T1000 (cell line): ENCODE measurements around the gene ZNF341.
A peak's percentile ranks its signal among the peaks of the same experiment; 100 is the strongest.

Experiments used
- DNase-seq: peaks from one replicate; lab custom pipeline; 2025; ENCODE audit warnings: mixed read lengths; lab: John Stamatoyannopoulos, UW

The ZNF341 gene

GRCh38 chr20:33796263-33796906, 64.6 kb downstream of the ZNF341 start:
- DNase-seq, result no peak

DNA sequence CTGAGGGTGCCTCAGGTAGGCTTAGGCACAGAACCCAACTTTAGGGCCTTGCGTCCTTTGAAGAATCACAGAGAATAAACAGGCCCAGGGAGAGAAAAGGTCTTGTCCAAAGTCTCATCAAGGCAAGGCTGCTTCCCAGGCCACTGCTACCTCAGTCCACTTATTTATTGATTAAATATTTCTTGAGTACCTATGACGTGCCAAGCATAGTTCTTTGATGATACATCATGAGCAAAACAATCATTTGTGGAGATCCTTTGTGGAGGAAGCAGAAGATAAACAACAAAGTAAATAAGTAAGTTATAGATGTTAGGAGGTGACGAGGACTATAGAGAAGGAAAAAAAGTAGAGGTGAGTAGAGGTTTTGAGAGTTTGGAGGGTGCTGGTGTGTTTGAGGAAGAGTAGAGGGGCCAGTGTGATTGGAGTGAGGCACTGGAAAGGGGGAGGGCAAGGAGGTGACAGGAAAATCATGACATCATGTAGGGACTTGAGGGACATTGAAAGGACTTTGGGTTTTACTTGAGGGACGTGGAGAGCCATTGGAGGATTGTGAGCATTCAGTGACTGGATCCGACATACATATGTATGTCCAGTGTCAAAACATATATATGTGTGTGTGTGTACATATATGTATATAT, 65.2 kb downstream of the ZNF341 start:
- no peak for DNase-seq

GRCh38 chr20:33798444-33798843, 66.6 kb downstream of the ZNF341 start:
- DNase-seq, result no peak

DNA sequence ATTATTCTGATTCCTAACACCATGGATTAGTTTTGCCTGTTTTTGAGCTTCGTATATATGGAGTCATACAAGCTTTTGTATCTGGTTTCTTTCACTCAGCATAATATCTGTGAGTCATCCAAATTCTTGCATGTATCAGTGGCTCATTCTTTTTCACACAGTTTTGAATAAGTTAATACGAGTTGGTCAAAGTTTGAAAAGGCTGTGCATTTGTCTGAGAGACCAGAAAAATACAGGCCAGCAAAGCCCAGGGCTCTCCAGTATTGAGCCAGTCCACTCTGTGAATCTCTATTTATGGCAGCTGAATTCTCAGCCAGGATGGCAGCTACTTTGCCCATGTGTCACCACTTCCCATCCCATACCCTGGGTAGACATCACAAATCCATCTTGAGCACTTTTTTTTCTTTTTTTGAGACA, 72.1 kb downstream of the ZNF341 start:
- DNase-seq, result no peak

DNA sequence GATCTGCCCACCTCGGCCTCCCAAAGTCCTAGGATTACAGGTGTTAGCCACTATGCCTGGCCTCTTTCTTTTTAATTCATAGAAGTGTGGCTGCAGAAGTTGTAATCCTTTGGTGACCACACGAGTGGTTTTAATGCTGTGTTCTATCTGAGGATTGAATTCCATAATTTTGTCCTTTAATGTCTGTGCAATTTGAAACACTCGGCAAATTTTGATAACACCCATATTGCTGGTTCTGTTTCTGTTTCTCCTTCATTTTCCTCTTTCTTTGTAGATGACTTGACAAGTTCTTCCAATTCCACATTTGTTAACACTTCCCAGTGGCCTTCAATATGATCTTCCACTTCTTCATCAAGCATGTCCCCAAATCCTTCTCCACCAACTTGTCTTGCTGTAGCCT, 76.6 kb downstream of the ZNF341 start:
- no peak for DNase-seq

GRCh38 chr20:33810259-33810658, 78.5 kb downstream of the ZNF341 start:
- DNase-seq, result no peak

DNA sequence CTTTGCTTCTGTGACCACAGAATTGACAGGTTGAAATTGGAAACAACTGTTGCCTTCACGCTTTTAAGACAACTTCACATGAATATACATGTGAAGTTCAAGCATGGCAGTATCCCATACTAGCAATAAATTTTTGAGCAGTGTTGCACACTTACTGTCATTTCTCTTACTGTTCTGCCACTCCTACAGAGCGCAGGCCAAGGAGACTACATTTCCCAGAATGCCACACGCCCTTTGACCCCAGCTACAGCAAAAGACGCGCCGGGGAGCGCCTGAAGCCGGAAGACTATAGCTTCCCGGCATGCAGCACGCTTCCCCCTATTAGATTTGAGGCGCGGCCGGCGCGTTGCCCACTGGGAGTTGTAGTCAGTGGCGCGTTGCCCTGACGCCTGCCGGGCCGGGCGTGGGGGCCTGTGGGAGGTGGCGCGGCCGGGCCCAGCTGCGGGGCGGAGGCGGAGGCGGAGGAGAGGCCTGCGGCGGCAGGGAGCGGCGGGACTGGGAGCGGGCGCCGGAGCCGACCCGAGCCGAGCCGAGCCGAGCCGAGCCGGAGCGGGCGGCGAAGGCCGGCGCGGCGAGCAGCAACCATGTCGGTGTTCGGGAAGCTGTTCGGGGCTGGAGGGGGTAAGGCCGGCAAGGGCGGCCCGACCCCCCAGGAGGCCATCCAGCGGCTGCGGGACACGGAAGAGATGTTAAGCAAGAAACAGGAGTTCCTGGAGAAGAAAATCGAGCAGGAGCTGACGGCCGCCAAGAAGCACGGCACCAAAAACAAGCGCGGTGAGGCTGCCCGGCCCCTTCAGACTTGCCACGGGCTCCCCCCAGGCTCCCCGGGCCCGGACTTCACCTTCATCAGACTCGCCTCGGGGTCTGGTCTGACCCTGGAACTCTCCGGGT, 79.3 kb downstream of the ZNF341 start, which contains the start of gene CHMP4B:
TSS of gene CHMP4B (plus strand) at position 464 of the 891 bp plus-strand sequence. CDS start at position 585, 121 bp downstream.
- DNase-seq, result peak; percentile 99

GRCh38 chr20:33811776-33812151, 80.0 kb downstream of the ZNF341 start:
- no peak for DNase-seq

DNA sequence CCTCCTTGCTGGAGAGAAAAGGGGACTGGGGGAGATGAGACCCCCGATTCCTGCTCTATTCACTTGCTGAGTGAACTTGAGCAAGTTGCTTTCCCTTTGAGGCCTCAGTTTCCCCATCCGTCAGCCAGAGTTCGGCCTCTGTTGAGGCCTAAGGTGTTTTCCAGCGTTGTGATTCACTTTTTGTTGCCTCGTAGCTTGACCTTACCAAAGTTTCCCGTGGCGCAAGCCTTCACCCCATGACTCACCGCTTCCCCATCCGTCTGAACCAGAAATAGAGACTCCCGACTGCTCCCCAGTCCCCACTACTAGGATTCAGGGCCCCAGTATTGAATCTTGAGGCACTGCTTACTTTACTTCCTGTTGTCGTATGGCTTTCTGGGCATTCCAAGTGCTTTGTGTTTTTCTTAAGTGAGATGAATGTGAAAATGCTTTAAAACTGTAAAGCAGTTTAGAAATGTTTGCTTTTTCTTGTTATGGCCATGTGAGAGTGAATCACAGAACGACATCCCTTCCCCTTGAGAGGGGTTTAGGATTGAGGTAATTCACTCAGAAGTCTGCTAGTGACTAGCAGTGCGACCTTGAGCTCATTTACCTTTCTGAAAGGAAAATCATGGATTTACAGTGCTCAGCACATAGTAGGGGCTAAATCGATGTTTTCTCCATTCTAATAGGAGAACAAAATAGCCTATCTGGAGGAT, 80.5 kb downstream of the ZNF341 start:
- DNase-seq, result peak; percentile 36

DNA sequence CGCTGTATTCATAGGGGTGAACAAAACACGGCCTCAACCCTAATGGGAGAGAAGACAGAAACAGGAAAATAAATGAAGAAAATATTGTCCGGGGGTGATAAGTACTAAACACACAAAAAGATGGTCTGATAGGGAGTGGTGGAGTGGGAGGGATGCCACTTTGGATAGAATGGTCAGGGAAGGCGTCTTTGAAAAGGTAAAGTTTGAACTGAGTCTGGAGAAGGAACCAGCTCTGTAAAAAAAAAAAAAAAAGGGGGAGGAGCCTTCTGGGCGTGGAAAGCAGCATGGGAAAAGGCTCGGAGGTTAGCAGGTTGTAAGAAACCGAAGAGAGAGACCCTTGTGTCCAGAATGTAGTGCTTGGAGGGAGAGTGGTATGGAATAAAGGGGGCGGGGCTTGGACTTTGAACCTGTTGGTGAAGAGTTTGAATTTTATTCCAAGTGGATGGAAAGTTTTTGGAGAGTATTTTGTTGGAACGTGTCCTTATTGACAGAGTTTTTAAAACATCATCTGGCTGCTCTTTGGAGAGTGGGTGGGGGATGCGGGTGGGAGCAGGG, 81.2 kb downstream of the ZNF341 start:
- no peak for DNase-seq

DNA sequence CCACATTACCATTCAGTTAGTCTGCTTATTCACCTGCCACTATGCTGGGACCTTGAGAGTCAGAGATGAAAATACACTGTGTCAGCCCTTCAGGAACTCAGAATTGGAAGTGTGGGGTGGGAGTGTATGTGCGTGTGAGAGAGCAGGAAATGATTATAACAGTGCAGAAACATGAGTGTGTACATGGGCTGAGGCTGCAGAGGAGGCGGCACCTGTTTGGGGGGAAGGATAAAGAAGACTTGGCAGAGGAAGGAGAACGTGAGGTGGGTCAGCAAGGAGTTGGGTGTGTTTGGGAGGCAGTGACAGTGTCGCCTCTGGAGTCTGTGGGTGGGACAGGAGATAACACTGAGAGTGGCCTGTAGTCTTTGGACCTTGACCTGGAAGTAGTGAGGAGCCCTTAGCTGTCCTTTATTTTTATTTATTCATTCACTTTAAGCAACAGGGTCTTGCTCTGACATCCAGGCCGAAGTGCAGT, 82.5 kb downstream of the ZNF341 start:
- no peak for DNase-seq

DNA sequence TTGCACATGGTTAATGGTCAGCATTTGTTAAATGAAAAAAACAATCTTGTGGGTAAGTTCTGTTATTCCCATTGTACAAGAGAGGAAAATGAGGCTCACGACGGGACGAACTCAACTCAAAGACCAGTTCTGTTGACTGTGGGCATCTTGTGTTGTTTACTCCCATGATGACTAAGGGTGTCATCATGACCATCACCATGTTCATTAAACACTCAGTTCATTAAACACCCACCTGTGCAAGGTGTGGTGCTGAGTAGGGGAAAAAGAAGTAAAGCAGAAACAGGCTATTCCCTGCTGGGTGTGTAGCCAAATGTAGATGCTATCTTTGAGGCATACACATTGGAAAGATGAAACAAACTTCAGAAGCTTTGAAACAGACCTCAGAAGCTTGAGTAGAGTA, 83.9 kb downstream of the ZNF341 start:
- no peak for DNase-seq

- DNase-seq, result no peak
Measured at GRCh38 chr20:33816191-33816590, 84.4 kb downstream of the ZNF341 start.

DNA sequence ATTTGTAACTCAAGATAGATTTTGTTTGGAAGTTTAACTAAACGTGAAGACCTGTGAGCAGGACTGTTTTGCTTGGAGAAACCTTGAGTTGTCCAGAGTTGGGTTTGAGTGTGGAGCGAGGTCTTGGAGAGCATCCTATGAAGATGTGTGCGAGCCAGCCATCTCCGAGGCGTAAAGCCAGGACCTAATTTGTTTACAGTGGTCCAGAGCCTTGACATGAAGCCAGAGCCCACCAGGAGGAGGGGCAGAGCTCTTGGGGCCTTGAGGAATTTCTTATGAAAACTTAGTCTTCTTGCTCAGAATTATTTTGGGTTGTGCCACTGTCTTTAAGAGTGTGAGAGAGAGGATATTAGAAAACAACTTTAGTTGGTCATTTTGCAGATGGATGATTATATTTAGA, 85.6 kb downstream of the ZNF341 start:
- DNase-seq, result no peak

DNA sequence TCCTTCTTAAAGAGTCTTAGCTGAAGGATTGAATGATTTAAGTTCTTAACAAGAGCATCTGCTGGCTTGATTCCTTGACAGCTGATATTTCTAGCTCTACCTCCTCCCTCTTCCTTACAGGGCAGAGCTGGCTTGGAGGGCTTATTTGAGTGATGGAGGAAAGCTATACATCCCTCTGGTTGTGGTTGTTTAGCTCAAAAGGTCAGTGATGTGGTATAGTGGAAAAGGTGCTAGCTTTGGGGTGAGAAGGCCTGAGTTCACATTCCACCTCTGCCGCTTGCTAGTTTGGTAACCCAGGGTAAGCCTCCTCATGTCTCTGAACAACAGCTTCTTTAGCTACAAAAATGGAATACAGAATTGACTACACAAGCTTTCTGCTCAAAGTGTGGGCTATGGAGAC, 87.7 kb downstream of the ZNF341 start:
- DNase-seq, result no peak

GRCh38 chr20:33820362-33820761, 88.6 kb downstream of the ZNF341 start:
- DNase-seq, result no peak

GRCh38 chr20:33821270-33821836, 89.6 kb downstream of the ZNF341 start:
- DNase-seq, result no peak

GRCh38 chr20:33822423-33822822, 90.6 kb downstream of the ZNF341 start:
- DNase-seq, result no peak

- DNase-seq, result no peak
Measured at GRCh38 chr20:33822991-33823390, 91.2 kb downstream of the ZNF341 start.

- no peak for DNase-seq
Measured at GRCh38 chr20:33824852-33825251, 93.1 kb downstream of the ZNF341 start.
